GM23338 (cell line): ENCODE results near the gene CLASRP.

Experiments used
- CREB1 ChIP-seq: fragments of 250-450 bp; sonication (Bioruptor Pico); IDR thresholded peaks from 2 replicates; pipeline ENCODE4 v1.5.0; 2020; ENCODE audit warnings: low read depth, mild to moderate bottlenecking, moderate library complexity
- CTCF ChIP-seq, 2 experiments: fragments of 200-600 bp in 1 of 2; sonication (generic) in 1 of 2; conservative IDR thresholded peaks; 2 replicates each; pipeline versions ENCODE4 v1.5.1 to v1.6.1; 2016 to 2017; ENCODE audit warnings: antibody characterized with exemption in 2 of 2, low read depth in 2 of 2, mild to moderate bottlenecking in 2 of 2, moderate library complexity in 1 of 2
- ETS1 ChIP-seq: IDR thresholded peaks from 2 replicates; pipeline ENCODE4 v1.6.1; 2016; ENCODE audit warnings: antibody characterized with exemption
- EZH2 ChIP-seq: fragments of 200-600 bp; sonication (generic); IDR thresholded peaks from one replicate; pipeline ENCODE4 v1.8.0; 2017; ENCODE audit warnings: antibody characterized with exemption, mild to moderate bottlenecking, low read depth; ENCODE audit not compliant: unreplicated experiment
- EZH2phosphoT487 ChIP-seq: fragments of 200-600 bp; sonication (generic); IDR thresholded peaks from one replicate; pipeline ENCODE4 v1.8.1; 2018; ENCODE audit warnings: antibody characterized with exemption; ENCODE audit not compliant: unreplicated experiment
- JUNB ChIP-seq: IDR thresholded peaks from one replicate; pipeline ENCODE4 v1.6.1; 2016; ENCODE audit warnings: antibody characterized with exemption; ENCODE audit not compliant: unreplicated experiment
- NANOG ChIP-seq: IDR thresholded peaks from 2 replicates; pipeline ENCODE4 v1.6.1; 2016; ENCODE audit warnings: antibody characterized with exemption, borderline replicate concordance
- POLR2AphosphoS5 ChIP-seq: IDR thresholded peaks from 2 replicates; pipeline ENCODE4 v1.6.1; 2016; ENCODE audit warnings: antibody characterized with exemption, low read depth
- REST ChIP-seq: IDR thresholded peaks from one replicate; pipeline ENCODE4 v1.6.1; 2018; ENCODE audit warnings: antibody characterized with exemption; ENCODE audit not compliant: unreplicated experiment
- TF ChIP-seq, protein P1 (sequence below): fragments of 250-450 bp; sonication (Bioruptor Pico); IDR thresholded peaks from 2 replicates; pipeline ENCODE4 v1.5.0; 2020; ENCODE audit warnings: mild to moderate bottlenecking, moderate library complexity

- TF ChIP-seq CTCF (conservative IDR thresholded peaks at IDR 0.05; ENCODE audit: low read depth in 2 of 2): no peak
- TF ChIP-seq REST: no peak
- no peak for TF ChIP-seq POLR2AphosphoS5
- no peak for TF ChIP-seq CREB1 (CRISPR knock-in tag)
- TF ChIP-seq EZH2: no peak
- TF ChIP-seq, protein P1, sequence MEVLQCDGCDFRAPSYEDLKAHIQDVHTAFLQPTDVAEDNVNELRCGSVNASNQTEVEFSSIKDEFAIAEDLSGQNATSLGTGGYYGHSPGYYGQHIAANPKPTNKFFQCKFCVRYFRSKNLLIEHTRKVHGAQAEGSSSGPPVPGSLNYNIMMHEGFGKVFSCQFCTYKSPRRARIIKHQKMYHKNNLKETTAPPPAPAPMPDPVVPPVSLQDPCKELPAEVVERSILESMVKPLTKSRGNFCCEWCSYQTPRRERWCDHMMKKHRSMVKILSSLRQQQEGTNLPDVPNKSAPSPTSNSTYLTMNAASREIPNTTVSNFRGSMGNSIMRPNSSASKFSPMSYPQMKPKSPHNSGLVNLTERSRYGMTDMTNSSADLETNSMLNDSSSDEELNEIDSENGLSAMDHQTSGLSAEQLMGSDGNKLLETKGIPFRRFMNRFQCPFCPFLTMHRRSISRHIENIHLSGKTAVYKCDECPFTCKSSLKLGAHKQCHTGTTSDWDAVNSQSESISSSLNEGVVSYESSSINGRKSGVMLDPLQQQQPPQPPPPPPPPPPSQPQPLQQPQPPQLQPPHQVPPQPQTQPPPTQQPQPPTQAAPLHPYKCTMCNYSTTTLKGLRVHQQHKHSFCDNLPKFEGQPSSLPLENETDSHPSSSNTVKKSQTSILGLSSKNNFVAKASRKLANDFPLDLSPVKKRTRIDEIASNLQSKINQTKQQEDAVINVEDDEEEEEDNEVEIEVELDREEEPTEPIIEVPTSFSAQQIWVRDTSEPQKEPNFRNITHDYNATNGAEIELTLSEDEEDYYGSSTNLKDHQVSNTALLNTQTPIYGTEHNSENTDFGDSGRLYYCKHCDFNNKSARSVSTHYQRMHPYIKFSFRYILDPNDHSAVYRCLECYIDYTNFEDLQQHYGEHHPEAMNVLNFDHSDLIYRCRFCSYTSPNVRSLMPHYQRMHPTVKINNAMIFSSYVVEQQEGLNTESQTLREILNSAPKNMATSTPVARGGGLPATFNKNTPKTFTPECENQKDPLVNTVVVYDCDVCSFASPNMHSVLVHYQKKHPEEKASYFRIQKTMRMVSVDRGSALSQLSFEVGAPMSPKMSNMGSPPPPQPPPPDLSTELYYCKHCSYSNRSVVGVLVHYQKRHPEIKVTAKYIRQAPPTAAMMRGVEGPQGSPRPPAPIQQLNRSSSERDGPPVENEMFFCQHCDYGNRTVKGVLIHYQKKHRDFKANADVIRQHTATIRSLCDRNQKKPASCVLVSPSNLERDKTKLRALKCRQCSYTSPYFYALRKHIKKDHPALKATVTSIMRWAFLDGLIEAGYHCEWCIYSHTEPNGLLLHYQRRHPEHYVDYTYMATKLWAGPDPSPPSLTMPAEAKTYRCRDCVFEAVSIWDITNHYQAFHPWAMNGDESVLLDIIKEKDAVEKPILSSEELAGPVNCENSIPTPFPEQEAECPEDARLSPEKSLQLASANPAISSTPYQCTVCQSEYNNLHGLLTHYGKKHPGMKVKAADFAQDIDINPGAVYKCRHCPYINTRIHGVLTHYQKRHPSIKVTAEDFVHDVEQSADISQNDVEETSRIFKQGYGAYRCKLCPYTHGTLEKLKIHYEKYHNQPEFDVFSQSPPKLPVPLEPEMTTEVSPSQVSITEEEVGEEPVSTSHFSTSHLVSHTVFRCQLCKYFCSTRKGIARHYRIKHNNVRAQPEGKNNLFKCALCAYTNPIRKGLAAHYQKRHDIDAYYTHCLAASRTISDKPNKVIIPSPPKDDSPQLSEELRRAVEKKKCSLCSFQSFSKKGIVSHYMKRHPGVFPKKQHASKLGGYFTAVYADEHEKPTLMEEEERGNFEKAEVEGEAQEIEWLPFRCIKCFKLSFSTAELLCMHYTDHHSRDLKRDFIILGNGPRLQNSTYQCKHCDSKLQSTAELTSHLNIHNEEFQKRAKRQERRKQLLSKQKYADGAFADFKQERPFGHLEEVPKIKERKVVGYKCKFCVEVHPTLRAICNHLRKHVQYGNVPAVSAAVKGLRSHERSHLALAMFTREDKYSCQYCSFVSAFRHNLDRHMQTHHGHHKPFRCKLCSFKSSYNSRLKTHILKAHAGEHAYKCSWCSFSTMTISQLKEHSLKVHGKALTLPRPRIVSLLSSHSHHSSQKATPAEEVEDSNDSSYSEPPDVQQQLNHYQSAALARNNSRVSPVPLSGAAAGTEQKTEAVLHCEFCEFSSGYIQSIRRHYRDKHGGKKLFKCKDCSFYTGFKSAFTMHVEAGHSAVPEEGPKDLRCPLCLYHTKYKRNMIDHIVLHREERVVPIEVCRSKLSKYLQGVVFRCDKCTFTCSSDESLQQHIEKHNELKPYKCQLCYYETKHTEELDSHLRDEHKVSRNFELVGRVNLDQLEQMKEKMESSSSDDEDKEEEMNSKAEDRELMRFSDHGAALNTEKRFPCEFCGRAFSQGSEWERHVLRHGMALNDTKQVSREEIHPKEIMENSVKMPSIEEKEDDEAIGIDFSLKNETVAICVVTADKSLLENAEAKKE (CRISPR knock-in tag): no peak
- TF ChIP-seq EZH2phosphoT487: no peak
- no peak for TF ChIP-seq JUNB
- no peak for TF ChIP-seq ETS1
- no peak for TF ChIP-seq NANOG
Observed at GRCh38 chr19:45102481-45102880, 63.6 kb downstream of the CLASRP start.
